AG09309 (cell line): ENCODE results near the gene YWHAG.

Experiments
- DNase-seq: peaks from one replicate; pipeline ENCODE4 v3.0.0-alpha.2; 2010; ENCODE audit warnings: low read depth
- H3K4me3 ChIP-seq: 2 replicates; pipeline ENCODE4 v1.5.1; 2011; ENCODE audit warnings: mild to moderate bottlenecking, low read depth, low read length, moderate library complexity; ENCODE audit not compliant: control insufficient read depth
- TF ChIP-seq, protein P1 (sequence below): IDR thresholded peaks from 2 replicates; pipeline ENCODE4 v1.5.1; 2011; ENCODE audit warnings: mild to moderate bottlenecking, low read depth, low read length, inconsistent platforms; ENCODE audit not compliant: insufficient read depth, control insufficient read depth; ENCODE audit errors: missing control alignments

YWHAG gene

GRCh38 chr7:76347710-76348109, 11.1 kb downstream of the YWHAG start:
- TF ChIP-seq, protein P1, sequence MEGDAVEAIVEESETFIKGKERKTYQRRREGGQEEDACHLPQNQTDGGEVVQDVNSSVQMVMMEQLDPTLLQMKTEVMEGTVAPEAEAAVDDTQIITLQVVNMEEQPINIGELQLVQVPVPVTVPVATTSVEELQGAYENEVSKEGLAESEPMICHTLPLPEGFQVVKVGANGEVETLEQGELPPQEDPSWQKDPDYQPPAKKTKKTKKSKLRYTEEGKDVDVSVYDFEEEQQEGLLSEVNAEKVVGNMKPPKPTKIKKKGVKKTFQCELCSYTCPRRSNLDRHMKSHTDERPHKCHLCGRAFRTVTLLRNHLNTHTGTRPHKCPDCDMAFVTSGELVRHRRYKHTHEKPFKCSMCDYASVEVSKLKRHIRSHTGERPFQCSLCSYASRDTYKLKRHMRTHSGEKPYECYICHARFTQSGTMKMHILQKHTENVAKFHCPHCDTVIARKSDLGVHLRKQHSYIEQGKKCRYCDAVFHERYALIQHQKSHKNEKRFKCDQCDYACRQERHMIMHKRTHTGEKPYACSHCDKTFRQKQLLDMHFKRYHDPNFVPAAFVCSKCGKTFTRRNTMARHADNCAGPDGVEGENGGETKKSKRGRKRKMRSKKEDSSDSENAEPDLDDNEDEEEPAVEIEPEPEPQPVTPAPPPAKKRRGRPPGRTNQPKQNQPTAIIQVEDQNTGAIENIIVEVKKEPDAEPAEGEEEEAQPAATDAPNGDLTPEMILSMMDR: no peak
- H3K4me3 ChIP-seq: no peak overlapping the region
- no peak for DNase-seq

DNA sequence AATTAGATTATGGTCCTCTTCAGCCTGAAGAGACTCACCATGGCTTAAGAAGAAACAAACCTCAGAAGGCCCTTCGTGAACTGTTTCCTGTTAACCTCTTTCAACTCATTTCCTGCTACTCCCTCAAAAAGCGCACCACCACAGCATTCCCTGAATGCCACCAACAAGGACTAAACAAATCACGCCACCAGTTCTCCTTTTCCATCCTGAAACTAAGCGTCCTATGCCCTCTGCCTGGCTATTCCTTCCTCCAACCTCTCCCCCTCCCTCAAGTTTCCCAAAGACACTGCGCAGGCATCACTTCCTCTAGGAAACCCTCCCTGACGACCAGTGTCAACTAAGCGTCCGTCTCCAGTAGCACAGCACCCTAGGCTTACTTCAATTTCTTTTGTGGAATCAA, 12.0 kb downstream of the YWHAG start:
- TF ChIP-seq, protein P1: no peak
- no peak overlapping the region for H3K4me3 ChIP-seq
- no peak for DNase-seq

DNA sequence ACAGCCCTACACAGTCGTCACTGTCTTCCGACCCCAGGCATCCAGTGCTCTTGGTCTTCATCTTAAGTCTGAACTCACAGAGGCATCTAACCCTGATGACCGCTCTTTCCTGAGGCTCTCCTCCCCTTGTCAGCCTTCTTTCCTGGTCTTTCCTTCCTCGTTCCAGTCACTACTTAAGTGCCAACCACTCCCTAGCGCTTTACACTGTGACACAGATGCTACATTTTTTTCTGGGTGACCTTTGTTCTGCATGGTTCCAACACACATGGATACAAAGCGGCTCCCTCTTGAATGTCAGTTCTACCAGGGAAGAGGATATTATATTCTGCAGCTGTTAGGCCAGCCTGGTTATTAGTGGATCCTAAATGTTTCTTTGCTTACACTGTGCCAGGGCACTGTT, 12.7 kb downstream of the YWHAG start:
- TF ChIP-seq, protein P1: no peak
- H3K4me3 ChIP-seq: no peak overlapping the region
- DNase-seq: no peak

- TF ChIP-seq, protein P1: no peak
- no peak overlapping the region for H3K4me3 ChIP-seq
- DNase-seq: no peak
Observed at GRCh38 chr7:76343931-76344321, 14.9 kb downstream of the YWHAG start.

DNA sequence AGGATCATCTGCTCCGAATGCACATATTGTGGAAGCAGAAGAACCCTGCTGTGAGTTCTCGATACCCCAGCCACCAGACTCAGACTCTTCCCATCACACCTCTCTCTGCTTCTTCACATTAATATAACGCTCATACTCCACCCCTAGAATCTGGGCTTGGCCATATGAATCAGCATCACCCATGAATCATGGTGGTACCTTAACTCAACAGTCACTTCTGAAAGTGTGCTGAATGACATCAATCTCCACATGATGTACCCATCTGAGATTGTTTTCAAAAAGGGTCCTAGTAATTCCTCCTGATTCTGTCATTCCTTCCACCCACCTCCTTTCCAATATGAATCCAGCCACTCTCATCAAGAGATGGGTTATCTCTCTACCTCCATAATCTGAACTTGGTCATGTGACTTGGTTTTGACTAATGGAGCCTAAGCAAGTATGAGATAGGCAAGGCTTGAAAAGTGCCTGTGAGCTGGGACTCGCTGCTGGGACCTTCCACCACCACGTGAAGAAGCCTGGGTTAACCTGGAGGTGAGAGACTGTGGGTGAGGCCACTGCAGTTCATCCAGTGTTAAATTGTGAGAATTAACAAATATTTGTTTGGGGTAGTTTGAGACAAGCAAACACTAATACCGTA, 15.4 kb downstream of the YWHAG start:
- no peak overlapping the region for H3K4me3 ChIP-seq
- no peak for DNase-seq
- TF ChIP-seq, protein P1: no peak

DNA sequence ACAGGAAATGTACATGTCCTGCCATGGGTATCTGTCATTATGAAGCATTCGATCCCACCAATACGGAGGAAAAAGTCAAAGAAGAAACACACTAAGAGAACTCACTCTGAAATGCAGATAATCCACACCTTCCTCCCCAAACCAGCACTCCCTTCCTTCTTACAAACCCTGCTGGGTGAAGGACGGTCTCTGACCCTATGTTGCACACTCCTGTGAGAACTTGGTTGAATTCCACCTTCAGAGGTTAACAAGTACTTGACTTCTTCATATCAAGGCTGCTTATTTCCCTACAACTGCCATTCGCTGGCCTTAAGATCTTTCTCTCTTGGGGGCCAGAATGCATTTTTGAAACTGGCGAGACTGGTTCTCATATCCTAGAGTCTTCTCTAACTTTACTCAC, 16.6 kb downstream of the YWHAG start:
- TF ChIP-seq, protein P1: no peak
- DNase-seq: no peak
- H3K4me3 ChIP-seq: no peak overlapping the region
